CD8-positive, alpha-beta memory T cell (primary cell): ENCODE results near the gene PDGFD. TPM values are rescaled to one million over a fixed set of nuclear protein-coding genes. Genes with fewer than 3 reads are reported as not detected.

Experiments
- CTCF ChIA-PET: fragments of 350-600 bp; sonication (Branson Sonifier 250); formaldehyde crosslinking; loops from one replicate; lab custom pipeline; 2021; ENCODE audit warnings: antibody characterized with exemption; lab: Charles Lee
- POLR2A ChIA-PET: fragments of 350-600 bp; sonication (Branson Sonifier 250); formaldehyde crosslinking; loops from one replicate; lab custom pipeline; 2021; ENCODE audit warnings: antibody characterized with exemption; lab: Charles Lee
- DNase-seq, 5 donors: peaks; one replicate each; pipeline versions ENCODE4 v3.0.0 to v3.0.0-alpha.2; 2020 to 2022; ENCODE audit warnings: mixed read lengths in 1 of 5
- H3K27ac ChIP-seq: one replicate; pipeline ENCODE4 v1.7.0; 2013; ENCODE audit warnings: low read depth, mild to moderate bottlenecking, low read length, moderate library complexity
- H3K27me3 ChIP-seq: 2 replicates; pipeline ENCODE4 v1.7.0; 2013; ENCODE audit warnings: low read length, mild to moderate bottlenecking; ENCODE audit not compliant: insufficient read depth, poor library complexity, severe bottlenecking
- H3K36me3 ChIP-seq: 2 replicates; pipeline ENCODE4 v1.7.0; 2013; ENCODE audit warnings: mild to moderate bottlenecking, low read length, moderate library complexity; ENCODE audit not compliant: insufficient read depth
- H3K4me1 ChIP-seq: 2 replicates; pipeline ENCODE4 v1.7.0; 2013; ENCODE audit warnings: mild to moderate bottlenecking, low read length, moderate library complexity; ENCODE audit not compliant: insufficient read depth
- H3K4me3 ChIP-seq: 2 replicates; pipeline ENCODE4 v1.7.0; 2013; ENCODE audit warnings: mild to moderate bottlenecking, low read length
- H3K9me3 ChIP-seq: 2 replicates; pipeline ENCODE4 v1.7.0; 2013; ENCODE audit warnings: mild to moderate bottlenecking, low read length
- H3K27ac Mint-ChIP-seq, 8 donors: one replicate each; pipeline ENCODE4 v1.8.0; 2020 to 2021; ENCODE audit warnings: mixed read lengths in 8 of 8, mild to moderate bottlenecking in 6 of 8, inconsistent platforms in 3 of 8, moderate library complexity in 3 of 8
- H3K27me3 Mint-ChIP-seq, 2 donors: one replicate each; pipeline ENCODE4 v1.8.0; 2020 to 2021; ENCODE audit warnings: mixed read lengths in 2 of 2, mild to moderate bottlenecking in 1 of 2, moderate library complexity in 1 of 2
- H3K36me3 Mint-ChIP-seq, 3 donors: one replicate each; pipeline ENCODE4 v1.8.0; 2020 to 2021; ENCODE audit warnings: mixed read lengths in 3 of 3, inconsistent platforms in 1 of 3, mild to moderate bottlenecking in 1 of 3
- H3K4me1 Mint-ChIP-seq, 3 donors: one replicate each; pipeline ENCODE4 v1.8.0; 2020 to 2021; ENCODE audit warnings: mixed read lengths in 3 of 3, inconsistent platforms in 1 of 3, mild to moderate bottlenecking in 1 of 3
- H3K4me3 Mint-ChIP-seq, 7 donors: one replicate each; pipeline ENCODE4 v1.8.0; 2020 to 2021; ENCODE audit warnings: mixed read lengths in 7 of 7, mild to moderate bottlenecking in 6 of 7, moderate library complexity in 4 of 7, inconsistent platforms in 2 of 7
- H3K9me3 Mint-ChIP-seq, 5 donors: one replicate each; pipeline ENCODE4 v1.8.0; 2020 to 2022; ENCODE audit warnings: mixed read lengths in 5 of 5, mild to moderate bottlenecking in 3 of 5, moderate library complexity in 2 of 5, inconsistent platforms in 1 of 5
- polyA plus RNA-seq: library from polyadenylated mRNA; unstranded; fragments of 300-500 nt; fragmentation: Illumina TruSeq; gene quantifications from one replicate; pipeline ENCODE4 v1.2.3, GENCODE V29; 2021
- total RNA-seq, 2 experiments: library from RNA; stranded (reverse); gene quantifications; one replicate each; pipeline ENCODE4 v1.2.3, GENCODE V29; 2021

PDGFD gene
- total and polyA plus RNA-seq, 3 experiments from 2014 or later: 0.15 to 8.1 (median 0.29) TPM

DNA sequence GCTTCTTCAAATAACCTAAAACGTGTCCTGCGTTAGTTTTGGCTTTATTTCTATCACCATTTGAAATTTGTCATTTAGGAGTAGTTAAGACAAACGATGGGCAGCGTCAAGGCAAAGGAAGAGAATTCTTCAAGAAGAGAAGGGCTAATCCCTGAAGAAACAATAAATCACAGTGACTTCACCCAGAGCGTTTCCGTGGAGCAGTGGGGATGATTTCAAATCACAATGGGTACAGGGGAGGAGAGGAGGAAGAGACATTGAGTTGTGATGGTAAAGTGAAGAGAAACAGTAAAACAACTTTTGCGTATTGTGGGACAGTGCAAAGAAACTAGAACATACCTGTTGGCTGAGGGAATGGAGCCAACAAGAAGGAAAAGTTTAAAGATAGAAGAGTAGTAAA is 9.7 kb downstream of the PDGFD start:
- H3K4me3 ChIP-seq: no peak overlapping the region
- H3K4me3 Mint-ChIP-seq: no peak overlapping the region
- no peaks in the 10 kb centered on the region for H3K27me3 ChIP-seq
- H3K36me3 ChIP-seq: no peaks in the 10 kb centered on the region
- H3K36me3 Mint-ChIP-seq: peaks cover 0 to 1% (median 0%) of the 10 kb centered on the region in 3 donors
- no peak overlapping the region for H3K27ac Mint-ChIP-seq
- no peaks in the 10 kb centered on the region for H3K4me1 ChIP-seq
- H3K27me3 Mint-ChIP-seq: no peaks in the 10 kb centered on the region
- H3K9me3 ChIP-seq: no peaks in the 10 kb centered on the region
- CTCF ChIA-PET: no interaction called here
- H3K4me1 Mint-ChIP-seq: peaks cover 8 to 12% (median 11%) of the 10 kb centered on the region in 3 donors
- POLR2A ChIA-PET: no interaction called here
- H3K9me3 Mint-ChIP-seq: no peaks in the 10 kb centered on the region
- H3K27ac ChIP-seq: no peak overlapping the region
- no peak for DNase-seq

DNA sequence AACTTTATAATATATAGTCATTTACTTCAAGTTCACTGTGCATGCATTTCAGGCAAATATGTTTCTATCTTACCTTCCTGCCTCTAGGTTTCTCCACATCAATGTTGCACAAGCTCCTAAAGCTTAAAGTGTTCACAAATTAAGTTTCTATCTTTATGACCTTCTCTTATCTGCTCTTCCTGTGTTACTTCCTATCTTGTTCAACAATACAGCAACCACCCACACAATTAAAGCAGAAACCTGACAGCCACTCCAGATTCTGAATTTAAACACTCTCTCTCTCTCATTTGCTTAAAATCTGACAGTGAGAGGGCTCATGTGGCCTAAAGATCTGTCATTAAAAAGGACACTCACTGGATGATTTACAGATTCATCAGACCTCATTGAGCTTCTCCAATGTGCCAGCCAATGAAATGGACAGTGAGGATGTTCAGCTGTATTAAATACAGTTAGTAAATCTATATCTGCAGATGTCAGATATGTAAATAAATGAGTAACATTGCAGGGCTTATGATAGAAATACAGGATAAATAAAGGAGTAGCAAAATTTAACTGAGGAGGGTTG is 10.9 kb downstream of the PDGFD start:
- H3K27me3 ChIP-seq: no peaks in the 10 kb centered on the region
- Mint-ChIP-seq H3K4me3 (peak overlapping the region in 5 of 7 donors; percentile 1 to 73 (median 3)), H3K27ac (peak overlapping the region in 4 of 8 donors; percentile 2 to 59 (median 40)), H3K36me3 (peaks cover 0 to 1% (median 0%) of the 10 kb centered on the region in 3 donors), H3K9me3 (no peaks in the 10 kb centered on the region), H3K27me3 (no peaks in the 10 kb centered on the region), H3K4me1 (peaks cover 8 to 12% (median 11%) of the 10 kb centered on the region in 3 donors)
- ChIA-PET POLR2A (no interaction called here), CTCF (interaction anchor here (1.0 kb wide), 1 partner anchor 11 kb away, joined by 3 read pairs; the partner anchor contains the start of gene PDGFD)
- no peaks in the 10 kb centered on the region for H3K36me3 ChIP-seq
- H3K9me3 ChIP-seq: no peaks in the 10 kb centered on the region
- DNase-seq: peak in 1 of 5 donors; percentile 5
- H3K4me3 ChIP-seq: no peak overlapping the region
- no peak overlapping the region for H3K27ac ChIP-seq
- no peaks in the 10 kb centered on the region for H3K4me1 ChIP-seq

DNA sequence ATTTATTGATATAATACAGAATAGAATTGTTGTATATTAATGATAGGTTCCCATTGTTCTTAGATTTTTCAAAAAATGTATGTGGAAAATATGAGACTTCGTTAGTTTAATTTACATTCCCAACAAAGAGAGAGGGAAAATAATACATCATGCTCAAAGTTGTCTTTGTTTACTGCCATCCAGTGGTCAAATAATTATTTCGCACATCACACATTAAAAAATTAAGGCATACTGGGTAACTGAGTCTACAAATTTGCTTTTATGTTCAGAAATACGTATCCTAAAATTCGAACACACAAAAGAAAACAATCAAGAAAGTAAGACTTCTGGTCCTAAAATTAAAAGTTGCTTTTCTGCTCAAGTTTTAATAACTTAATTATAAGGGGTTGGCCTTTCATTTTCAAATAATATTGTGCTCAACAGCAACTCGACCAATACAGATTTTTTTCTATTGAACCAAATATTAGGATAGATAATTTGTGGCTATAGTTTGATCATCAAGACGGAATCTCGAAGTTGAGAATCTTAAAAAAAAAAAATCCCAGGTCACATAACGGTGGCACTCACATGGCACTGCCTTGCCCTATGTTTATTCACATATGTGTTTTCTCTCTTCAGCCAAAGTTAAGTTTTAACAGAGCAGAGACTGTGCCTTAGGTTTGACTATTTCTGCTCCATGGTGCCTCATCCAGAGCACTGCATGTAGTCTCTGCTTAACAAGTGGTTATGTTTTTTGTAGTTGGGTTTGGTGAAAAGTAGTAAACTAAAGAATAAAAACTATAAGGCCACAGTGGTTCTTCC is 12.3 kb downstream of the PDGFD start:
- H3K4me3 ChIP-seq: no peak overlapping the region
- DNase-seq: no peak
- no peak overlapping the region for H3K27ac ChIP-seq
- Mint-ChIP-seq H3K36me3 (peaks cover 0 to 1% (median 0%) of the 10 kb centered on the region in 3 donors), H3K9me3 (no peaks in the 10 kb centered on the region), H3K27ac (no peak overlapping the region), H3K4me3 (no peak overlapping the region), H3K4me1 (peaks cover 8 to 12% (median 11%) of the 10 kb centered on the region in 3 donors), H3K27me3 (no peaks in the 10 kb centered on the region)
- POLR2A ChIA-PET: no interaction called here
- no peaks in the 10 kb centered on the region for H3K4me1 ChIP-seq
- H3K36me3 ChIP-seq: no peaks in the 10 kb centered on the region
- H3K9me3 ChIP-seq: no peaks in the 10 kb centered on the region
- no peaks in the 10 kb centered on the region for H3K27me3 ChIP-seq
- CTCF ChIA-PET: no interaction called here

DNA sequence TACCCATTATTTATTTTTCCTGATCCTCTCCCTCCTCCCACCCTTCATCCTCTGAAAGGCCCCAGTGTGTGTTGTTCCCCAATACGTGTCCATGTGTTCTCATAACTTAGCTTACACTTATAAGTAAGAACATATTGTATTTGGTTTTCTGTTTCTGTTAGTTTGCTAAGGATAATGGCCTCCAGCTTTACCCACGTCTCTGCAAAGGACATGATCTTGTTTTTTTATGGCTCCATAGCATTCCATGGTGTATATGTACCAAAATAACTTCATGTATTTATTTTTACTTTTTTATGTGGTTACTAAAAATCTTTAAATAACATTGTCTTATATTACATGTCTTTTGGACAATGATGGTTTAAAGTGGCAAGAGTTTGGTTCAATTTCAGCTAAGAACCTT is 15.2 kb downstream of the PDGFD start:
- H3K36me3 ChIP-seq: no peaks in the 10 kb centered on the region
- H3K4me3 Mint-ChIP-seq: no peak overlapping the region
- peaks cover 0 to 2% of the 10 kb centered on the region in 2 donors for H3K27me3 Mint-ChIP-seq
- no peaks in the 10 kb centered on the region for H3K9me3 ChIP-seq
- H3K27me3 ChIP-seq: no peaks in the 10 kb centered on the region
- H3K27ac Mint-ChIP-seq: no peak overlapping the region
- POLR2A ChIA-PET: interaction anchor here (0.6 kb wide), 1 partner anchor 12 kb away, joined by 3 read pairs; no protein-coding TSS in a partner anchor
- peaks cover 7 to 11% (median 8%) of the 10 kb centered on the region in 3 donors for H3K4me1 Mint-ChIP-seq
- H3K27ac ChIP-seq: no peak overlapping the region
- no peak overlapping the region for H3K4me3 ChIP-seq
- CTCF ChIA-PET: interaction anchor here (1.5 kb wide), 1 partner anchor 16 kb away, joined by 3 read pairs; the partner anchor contains the start of gene PDGFD
- no peaks in the 10 kb centered on the region for H3K4me1 ChIP-seq
- H3K36me3 Mint-ChIP-seq: peaks cover 0 to 1% (median 0%) of the 10 kb centered on the region in 3 donors
- no peak for DNase-seq
- H3K9me3 Mint-ChIP-seq: no peaks in the 10 kb centered on the region

DNA sequence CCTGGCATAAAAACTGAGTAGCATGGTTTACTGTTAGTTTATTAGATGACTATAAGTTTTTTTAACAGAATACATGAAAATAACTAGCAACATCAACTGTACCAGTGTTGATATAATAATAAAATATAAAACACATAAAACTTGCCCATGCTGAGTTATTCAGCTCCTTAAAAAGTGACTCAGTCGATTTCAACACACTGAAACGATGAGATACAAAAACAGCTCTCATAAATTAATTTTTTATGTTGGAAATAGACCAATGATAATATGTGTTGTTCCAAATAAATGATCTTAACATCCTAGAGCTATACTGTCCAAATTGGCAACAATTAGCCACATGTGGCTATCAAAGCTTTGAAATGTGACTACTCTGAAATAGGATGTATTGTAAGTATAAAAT is 15.9 kb downstream of the PDGFD start:
- Mint-ChIP-seq H3K36me3 (peaks cover 0 to 1% (median 0%) of the 10 kb centered on the region in 3 donors), H3K27me3 (peaks cover 0 to 2% of the 10 kb centered on the region in 2 donors), H3K9me3 (no peaks in the 10 kb centered on the region), H3K4me3 (no peak overlapping the region), H3K27ac (no peak overlapping the region), H3K4me1 (peaks cover 3 to 4% (median 4%) of the 10 kb centered on the region in 3 donors)
- Histone ChIP-seq H3K9me3 (no peaks in the 10 kb centered on the region), H3K4me1 (no peaks in the 10 kb centered on the region), H3K27me3 (no peaks in the 10 kb centered on the region), H3K36me3 (no peaks in the 10 kb centered on the region), H3K27ac (no peak overlapping the region), H3K4me3 (no peak overlapping the region)
- DNase-seq: no peak
- ChIA-PET POLR2A (no interaction called here), CTCF (interaction anchor here (1.5 kb wide), 1 partner anchor 16 kb away, joined by 3 read pairs; the partner anchor contains the start of gene PDGFD)

DNA sequence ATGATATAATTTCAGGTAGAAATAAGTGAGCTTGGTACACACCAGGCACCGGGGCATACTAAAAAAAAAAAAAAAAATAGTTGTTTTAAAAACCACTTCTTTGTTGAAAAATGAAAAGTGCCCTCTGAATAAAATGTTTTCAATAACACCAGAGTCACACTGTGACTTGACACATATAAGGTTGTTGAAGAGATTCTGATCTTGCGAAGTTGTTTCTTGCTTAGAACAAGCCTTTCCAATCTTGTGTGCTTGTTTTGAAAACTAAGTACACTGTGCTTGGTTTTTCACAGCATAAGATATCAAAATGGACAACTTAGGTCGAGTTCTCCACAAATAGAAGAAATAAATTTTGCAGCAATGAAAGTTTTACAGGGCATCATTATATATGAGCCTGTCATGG is 17.0 kb downstream of the PDGFD start:
- H3K27ac Mint-ChIP-seq: no peak overlapping the region
- H3K36me3 Mint-ChIP-seq: peaks cover 0 to 1% (median 0%) of the 10 kb centered on the region in 3 donors
- H3K27me3 ChIP-seq: no peaks in the 10 kb centered on the region
- no peaks in the 10 kb centered on the region for H3K4me1 ChIP-seq
- H3K36me3 ChIP-seq: no peaks in the 10 kb centered on the region
- H3K4me1 Mint-ChIP-seq: no peaks in the 10 kb centered on the region
- H3K9me3 ChIP-seq: no peaks in the 10 kb centered on the region
- H3K9me3 Mint-ChIP-seq: no peaks in the 10 kb centered on the region
- no peak overlapping the region for H3K4me3 ChIP-seq
- CTCF ChIA-PET: no interaction called here
- DNase-seq: no peak
- no peak overlapping the region for H3K4me3 Mint-ChIP-seq
- H3K27ac ChIP-seq: no peak overlapping the region
- peaks cover 0 to 2% of the 10 kb centered on the region in 2 donors for H3K27me3 Mint-ChIP-seq
- POLR2A ChIA-PET: no interaction called here

DNA sequence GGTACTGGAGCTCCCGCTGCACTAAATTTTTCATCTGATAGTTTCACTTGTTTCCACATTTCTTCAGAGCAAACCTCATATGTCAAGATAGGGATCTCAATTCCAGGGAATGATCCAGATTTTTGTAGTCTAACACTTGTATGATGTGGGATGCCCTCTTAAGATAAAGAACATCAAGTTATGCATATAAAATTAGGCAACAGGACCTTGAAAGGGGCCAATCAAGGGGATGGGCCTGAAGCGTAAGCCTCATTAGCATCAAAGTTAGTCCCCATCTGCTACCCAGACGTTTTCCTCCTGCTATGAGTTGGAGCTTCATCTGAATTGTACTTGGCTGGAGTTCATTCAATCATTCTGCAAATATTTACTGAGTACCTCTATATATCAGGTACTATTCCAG is 17.5 kb downstream of the PDGFD start:
- H3K36me3 Mint-ChIP-seq: peaks cover 0 to 1% (median 0%) of the 10 kb centered on the region in 3 donors
- peaks cover 0 to 2% of the 10 kb centered on the region in 2 donors for H3K27me3 Mint-ChIP-seq

DNA sequence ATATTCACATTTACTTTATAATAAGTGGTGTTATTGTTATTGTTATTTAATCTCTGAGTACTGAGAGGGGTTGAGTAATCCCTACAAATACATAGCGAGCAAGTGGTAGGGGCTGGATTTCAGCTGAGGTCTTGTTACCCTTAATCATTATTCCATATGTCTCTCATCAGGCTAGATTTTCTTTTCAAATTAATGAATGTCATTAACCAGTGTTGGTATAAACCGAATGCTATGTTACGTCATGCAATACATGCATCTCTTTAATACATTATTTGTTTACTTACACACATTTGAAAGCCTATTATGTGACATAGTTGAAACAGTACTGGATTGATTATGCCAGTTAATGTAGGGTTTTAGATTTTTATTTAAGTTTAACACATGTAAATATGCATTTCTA is 18.9 kb downstream of the PDGFD start:
- H3K4me1 ChIP-seq: no peaks in the 10 kb centered on the region
- peaks cover 0 to 2% of the 10 kb centered on the region in 2 donors for H3K27me3 Mint-ChIP-seq
- H3K36me3 Mint-ChIP-seq: no peaks in the 10 kb centered on the region
- H3K36me3 ChIP-seq: no peaks in the 10 kb centered on the region
- no peaks in the 10 kb centered on the region for H3K9me3 Mint-ChIP-seq
- CTCF ChIA-PET: no interaction called here
- no peak overlapping the region for H3K4me3 ChIP-seq
- H3K27ac Mint-ChIP-seq: no peak overlapping the region
- H3K9me3 ChIP-seq: no peaks in the 10 kb centered on the region
- POLR2A ChIA-PET: no interaction called here
- no peaks in the 10 kb centered on the region for H3K4me1 Mint-ChIP-seq
- no peak for DNase-seq
- H3K4me3 Mint-ChIP-seq: no peak overlapping the region
- no peaks in the 10 kb centered on the region for H3K27me3 ChIP-seq
- H3K27ac ChIP-seq: no peak overlapping the region

More for the DNA sequence above, 17.5 kb downstream of the PDGFD start:
- H3K4me1 ChIP-seq: no peaks in the 10 kb centered on the region
- DNase-seq: no peak
- ChIA-PET CTCF (no interaction called here), POLR2A (no interaction called here)
- Mint-ChIP-seq H3K9me3 (no peaks in the 10 kb centered on the region), H3K4me1 (no peaks in the 10 kb centered on the region), H3K27ac (peak overlapping the region in 1 of 8 donors; percentile 24), H3K4me3 (no peak overlapping the region)
- no peaks in the 10 kb centered on the region for H3K27me3 ChIP-seq
- no peaks in the 10 kb centered on the region for H3K36me3 ChIP-seq
- no peak overlapping the region for H3K27ac ChIP-seq
- no peaks in the 10 kb centered on the region for H3K9me3 ChIP-seq
- H3K4me3 ChIP-seq: no peak overlapping the region
